ENCODE measurements around the gene SBK2.
"Not testable (repeated sequence)": the region's sequence is repeated elsewhere in the genome, so short reads cannot be mapped to it uniquely, and the experiment has no call there.

The SBK2 gene

GRCh38 chr19:55536951-55537740 lies at the start of gene SBK2:
TSS of gene SBK2 (minus strand) at chr19:55537133. CDS start at chr19:55536294, 839 bp downstream.
- FAIRE-seq (no peak), DNase-seq (ENCODE audit: extremely low spot score, insufficient read length, low read depth) (no peak)

GRCh38 chr19:55585658-55586339 lies 48.9 kb upstream of the SBK2 start:
- no peak for DNase-seq (ENCODE audit: extremely low spot score, insufficient read length, low read depth)

GRCh38 chr19:55584871-55585270 lies 47.9 kb upstream of the SBK2 start:
- FAIRE-seq, result no peak
- DNase-seq (ENCODE audit: extremely low spot score, insufficient read length, low read depth), result no peak

More at GRCh38 chr19:55585658-55586339, 48.9 kb upstream of the SBK2 start:
- FAIRE-seq, result no peak

GRCh38 chr19:55583897-55584296 lies 47.0 kb upstream of the SBK2 start:
- not testable (repeated sequence) for FAIRE-seq; DNase-seq (ENCODE audit: extremely low spot score, insufficient read length, low read depth)

GRCh38 chr19:55582284-55582683 lies 45.4 kb upstream of the SBK2 start:
- DNase-seq (ENCODE audit: extremely low spot score, insufficient read length, low read depth); FAIRE-seq: not testable (repeated sequence)

- FAIRE-seq (no peak), DNase-seq (ENCODE audit: extremely low spot score, insufficient read length, low read depth) (no peak)
These were observed 44.9 kb upstream of the SBK2 start for GRCh38 chr19:55581823-55582223.

GRCh38 chr19:55581145-55581822 lies 44.4 kb upstream of the SBK2 start:
- peak; percentile 42 for FAIRE-seq

GRCh38 chr19:55580628-55581144 lies 43.8 kb upstream of the SBK2 start, which contains the start of gene ZNF579:
TSS of gene ZNF579 (minus strand) at chr19:55580848. CDS start at chr19:55579639, 1,209 bp downstream.
- DNase-seq (ENCODE audit: extremely low spot score, insufficient read length, low read depth) (peak; percentile 83), FAIRE-seq (peak; percentile 81)

More at GRCh38 chr19:55581145-55581822, 44.4 kb upstream of the SBK2 start:
- no peak for DNase-seq (ENCODE audit: extremely low spot score, insufficient read length, low read depth)

- peak; percentile 12 for FAIRE-seq
- DNase-seq (ENCODE audit: extremely low spot score, insufficient read length, low read depth), result no peak
These were observed 43.1 kb upstream of the SBK2 start for GRCh38 chr19:55579766-55580621.

- no peak for FAIRE-seq
- no peak for DNase-seq (ENCODE audit: extremely low spot score, insufficient read length, low read depth)
These were observed 42.1 kb upstream of the SBK2 start for GRCh38 chr19:55578761-55579747.

- no peak for FAIRE-seq
- no peak for DNase-seq (ENCODE audit: extremely low spot score, insufficient read length, low read depth)
These were observed 41.3 kb upstream of the SBK2 start for GRCh38 chr19:55578031-55578760.

GRCh38 chr19:55576746-55577145 lies 39.8 kb upstream of the SBK2 start:
- DNase-seq (ENCODE audit: extremely low spot score, insufficient read length, low read depth) (no peak), FAIRE-seq (no peak)

- not testable (repeated sequence) for DNase-seq (ENCODE audit: extremely low spot score, insufficient read length, low read depth); FAIRE-seq
These were observed 37.0 kb upstream of the SBK2 start for GRCh38 chr19:55573929-55574328.

GRCh38 chr19:55569477-55569876 lies 32.5 kb upstream of the SBK2 start:
- not testable (repeated sequence) for DNase-seq (ENCODE audit: extremely low spot score, insufficient read length, low read depth); FAIRE-seq

GRCh38 chr19:55567708-55568328 lies 30.9 kb upstream of the SBK2 start:
- DNase-seq (ENCODE audit: extremely low spot score, insufficient read length, low read depth) (no peak), FAIRE-seq (no peak)

- no peak for DNase-seq (ENCODE audit: extremely low spot score, insufficient read length, low read depth)
- FAIRE-seq, result no peak
These were observed 29.9 kb upstream of the SBK2 start for GRCh38 chr19:55566823-55567222.

GRCh38 chr19:55563261-55563690 lies 26.3 kb upstream of the SBK2 start:
- DNase-seq (ENCODE audit: extremely low spot score, insufficient read length, low read depth) (no peak), FAIRE-seq (no peak)

Measured in GM18507 (cell line).